Measurements from ENCODE around the gene MMP8. TPM values are rescaled to one million over a fixed set of nuclear protein-coding genes. Genes with fewer than 3 reads are reported as not detected.
A peak's percentile ranks its signal among the peaks of the same experiment; 100 is the strongest.

Gene MMP8
- total RNA-seq, result 1 to 10 TPM in 1 of 2 donors, under 1 TPM in 1; 0.41 to 4.6 TPM
- under 1 TPM in 4 of 6 donors, not detected in 2; 0.11 to 0.41 (median 0.12) TPM for polyA plus RNA-seq (ENCODE audit: insufficient read length in 6 of 6)
- long read RNA-seq, donor 1, result 0 reads
- long read RNA-seq, donor 2, result 0 reads
- long read RNA-seq, donor 3, result 0 reads
- long read RNA-seq, donor 4, result 0 reads
- long read RNA-seq, donor 5, result 0 reads
- long read RNA-seq, donor 6, result 0 reads
- long read RNA-seq, donor 7, result 0 reads
- long read RNA-seq, donor 8, result 0 reads
- long read RNA-seq, donor 9, result 0 reads
- long read RNA-seq, donor 10, result 0 reads
- long read RNA-seq, donor 11, result 0 reads
- long read RNA-seq, donor 12, result 0 reads

DNA sequence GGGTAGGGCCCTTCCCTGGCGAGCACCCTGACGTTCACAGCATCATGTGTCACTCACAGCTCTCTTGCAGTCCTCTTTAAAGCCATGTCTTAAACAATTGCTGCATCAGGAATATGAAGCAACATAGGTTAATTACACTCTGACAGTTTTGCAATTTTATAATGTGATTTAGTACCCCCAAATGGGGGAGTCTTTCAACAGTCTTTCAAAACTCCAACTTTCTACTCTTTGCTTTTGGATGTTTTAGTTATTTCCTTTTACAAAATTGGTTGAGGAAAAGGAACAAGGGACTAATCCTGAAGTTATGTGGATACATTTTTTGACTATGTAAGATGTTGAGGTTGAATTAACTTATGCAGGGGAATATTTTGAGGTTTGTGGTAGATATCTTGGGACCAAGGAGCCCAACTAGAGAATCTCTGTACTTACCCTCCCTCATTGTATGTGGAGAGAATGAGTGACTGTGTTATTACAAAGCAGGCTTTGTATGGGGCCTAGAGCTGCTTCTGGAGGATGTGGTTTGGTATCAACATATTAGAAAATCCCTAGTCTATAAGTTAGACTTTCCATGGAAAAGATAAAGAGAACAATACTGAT is at the start of gene MMP8:
Gene MMP8 (minus strand): TSS at position 51 of the 597 bp plus-strand sequence. CDS start 99 bp downstream, outside the sequence.
- Histone ChIP-seq H3K27me3 (no peaks in the 10 kb centered on the region), H3K4me3 (no peak within 1 kb of the TSS), H3K9me3 (no peaks in the 10 kb centered on the region), H3K27ac (peak within 1 kb of the TSS in 1 of 2 donors; percentile 73), H3K36me3 (no peaks in the 10 kb centered on the region), H3K4me1 (peaks cover 0 to 36% of the 10 kb centered on the region in 2 donors)
- DNase-seq (no peak), ATAC-seq (no peak)
- intact Hi-C loops (cut with DNase I), result no loop called here
- TF ChIP-seq, protein P1, sequence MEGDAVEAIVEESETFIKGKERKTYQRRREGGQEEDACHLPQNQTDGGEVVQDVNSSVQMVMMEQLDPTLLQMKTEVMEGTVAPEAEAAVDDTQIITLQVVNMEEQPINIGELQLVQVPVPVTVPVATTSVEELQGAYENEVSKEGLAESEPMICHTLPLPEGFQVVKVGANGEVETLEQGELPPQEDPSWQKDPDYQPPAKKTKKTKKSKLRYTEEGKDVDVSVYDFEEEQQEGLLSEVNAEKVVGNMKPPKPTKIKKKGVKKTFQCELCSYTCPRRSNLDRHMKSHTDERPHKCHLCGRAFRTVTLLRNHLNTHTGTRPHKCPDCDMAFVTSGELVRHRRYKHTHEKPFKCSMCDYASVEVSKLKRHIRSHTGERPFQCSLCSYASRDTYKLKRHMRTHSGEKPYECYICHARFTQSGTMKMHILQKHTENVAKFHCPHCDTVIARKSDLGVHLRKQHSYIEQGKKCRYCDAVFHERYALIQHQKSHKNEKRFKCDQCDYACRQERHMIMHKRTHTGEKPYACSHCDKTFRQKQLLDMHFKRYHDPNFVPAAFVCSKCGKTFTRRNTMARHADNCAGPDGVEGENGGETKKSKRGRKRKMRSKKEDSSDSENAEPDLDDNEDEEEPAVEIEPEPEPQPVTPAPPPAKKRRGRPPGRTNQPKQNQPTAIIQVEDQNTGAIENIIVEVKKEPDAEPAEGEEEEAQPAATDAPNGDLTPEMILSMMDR (IDR thresholded peaks at IDR 0.05), result no peak

DNA sequence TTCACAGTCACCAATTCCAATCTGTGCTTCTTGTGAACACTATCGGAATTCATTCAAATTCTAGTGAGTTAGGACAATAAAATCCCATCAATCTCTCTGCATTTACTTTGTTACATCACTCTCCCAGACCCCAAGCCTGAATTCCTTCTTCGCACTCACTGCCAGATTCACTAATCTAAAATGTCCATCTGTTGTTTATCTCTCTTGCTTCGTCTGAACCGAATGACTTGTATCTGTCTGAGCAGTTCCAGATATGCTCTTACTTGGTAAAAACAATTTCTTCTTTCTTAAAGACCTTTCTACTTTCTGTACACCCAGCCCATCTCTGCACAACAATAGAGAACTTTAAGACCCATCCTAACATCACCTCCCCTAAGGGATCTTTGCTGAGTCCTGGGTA is 48.6 kb upstream of the MMP8 start:
- no peaks in the 10 kb centered on the region for H3K9me3 ChIP-seq
- no peak overlapping the region for H3K4me3 ChIP-seq
- H3K27me3 ChIP-seq, result peaks cover 0 to 6% of the 10 kb centered on the region in 2 donors
- H3K27ac ChIP-seq, result no peak overlapping the region
- TF ChIP-seq, protein P1 (IDR thresholded peaks at IDR 0.05), result no peak
- no peaks in the 10 kb centered on the region for H3K36me3 ChIP-seq
- intact Hi-C loops (cut with DNase I), result no loop called here
- DNase-seq (no peak), ATAC-seq (no peak)
- H3K4me1 ChIP-seq, result no peaks in the 10 kb centered on the region

- H3K9me3 ChIP-seq, result no peaks in the 10 kb centered on the region
- DNase-seq (no peak), ATAC-seq (no peak)
- no peak overlapping the region for H3K4me3 ChIP-seq
- no peaks in the 10 kb centered on the region for H3K36me3 ChIP-seq
- no peaks in the 10 kb centered on the region for H3K4me1 ChIP-seq
- peaks cover 3 to 6% of the 10 kb centered on the region in 2 donors for H3K27me3 ChIP-seq
- TF ChIP-seq, protein P1 (IDR thresholded peaks at IDR 0.05), result no peak
- no peak overlapping the region for H3K27ac ChIP-seq
- intact Hi-C loops (cut with DNase I), result no loop called here
These were observed 46.6 kb upstream of the MMP8 start for GRCh38 chr11:102771351-102771750.

- no peak overlapping the region for H3K27ac ChIP-seq
- no peak overlapping the region for H3K4me3 ChIP-seq
- ATAC-seq (no peak), DNase-seq (no peak)
- TF ChIP-seq, protein P1 (IDR thresholded peaks at IDR 0.05), result no peak
- no peaks in the 10 kb centered on the region for H3K4me1 ChIP-seq
- intact Hi-C loops (cut with DNase I), result no loop called here
- H3K36me3 ChIP-seq, result no peaks in the 10 kb centered on the region
- H3K9me3 ChIP-seq, result no peaks in the 10 kb centered on the region
- peaks cover 3 to 6% of the 10 kb centered on the region in 2 donors for H3K27me3 ChIP-seq
These were observed 45.4 kb upstream of the MMP8 start for GRCh38 chr11:102770191-102770590.

DNA sequence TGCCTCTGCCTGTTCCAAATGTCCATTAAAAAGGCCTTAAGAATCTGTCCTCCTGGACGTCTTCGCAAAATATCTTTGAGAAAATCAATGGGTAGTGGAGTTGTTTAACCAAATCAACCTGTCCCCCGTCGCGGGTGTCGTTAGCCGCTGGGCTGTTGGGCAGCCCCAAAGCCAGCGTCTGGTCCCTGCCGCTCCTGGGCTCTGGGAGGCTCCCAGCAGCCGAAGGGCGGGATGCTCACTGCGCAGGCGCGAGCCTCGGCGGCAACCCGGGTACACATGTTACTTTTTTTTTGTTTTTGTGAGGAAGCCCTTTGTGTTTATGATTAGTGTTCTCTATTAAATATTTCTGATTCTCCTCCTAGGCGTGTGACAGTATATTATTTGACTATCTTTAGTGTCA is 43.0 kb upstream of the MMP8 start:
- Histone ChIP-seq H3K4me3 (no peak overlapping the region), H3K27ac (no peak overlapping the region), H3K27me3 (peaks cover 6 to 9% of the 10 kb centered on the region in 2 donors), H3K36me3 (no peaks in the 10 kb centered on the region), H3K9me3 (no peaks in the 10 kb centered on the region), H3K4me1 (no peaks in the 10 kb centered on the region)
- DNase-seq, result peak in 1 of 4 donors; percentile 80
- TF ChIP-seq, protein P1 (IDR thresholded peaks at IDR 0.05), result no peak
- ATAC-seq, result no peak
- intact Hi-C loops (cut with DNase I), result no loop called here
